ENCODE measurements around the gene MYO1D. TPM values are rescaled to one million over a fixed set of nuclear protein-coding genes. Genes with fewer than 3 reads are reported as not detected.

The MYO1D gene
- total RNA-seq, 1 experiment from 2014 or later = 23.5 TPM

- Histone ChIP-seq H3K4me2 (ENCODE audit: low read length) (peak overlapping the region; percentile 92), H3F3A (ENCODE audit: low read length, unreplicated experiment) (no peaks in the 10 kb centered on the region), H3K36me3 (ENCODE audit: low read depth, low read length) (no peaks in the 10 kb centered on the region), H3K9me2 (replicated peaks; ENCODE audit: low read length) (no peaks in the 10 kb centered on the region), H3K79me2 (ENCODE audit: low read length) (peaks cover 33% of the 10 kb centered on the region), H3K9me3 (ENCODE audit: low read length) (no peaks in the 10 kb centered on the region), H3K4me1 (ENCODE audit: insufficient read depth, low read length) (peaks cover 16% of the 10 kb centered on the region), H3K27me3 (ENCODE audit: low read length) (no peaks in the 10 kb centered on the region), H3K9ac (ENCODE audit: low read length) (peak overlapping the region; percentile 49), H4K20me1 (ENCODE audit: low read length) (no peaks in the 10 kb centered on the region), H2AFZ (ENCODE audit: low read length) (peak overlapping the region; percentile 76), H3K27ac (ENCODE audit: low read length) (no peak overlapping the region), H3K4me3 (ENCODE audit: low read length) (peak overlapping the region; percentile 82)
- BruUV-seq (replicated peaks) = no TSS peak
- ATAC-seq (no peak), DNase-seq (no peak)
- POLR2A ChIA-PET (ENCODE audit: unreplicated experiment) = no interaction called here
- TF ChIP-seq CTCF (conservative IDR thresholded peaks at IDR 0.05; ENCODE audit: low read depth, low read length) (no peak), EZH2phosphoT487 (IDR thresholded peaks at IDR 0.05; ENCODE audit: borderline replicate concordance, low read length) (no peak), EZH2 (IDR thresholded peaks at IDR 0.05; ENCODE audit: low read length, unreplicated experiment) (no peak)
- intact Hi-C loops (cut with micrococcal nuclease) = no loop called here
- CTCF ChIA-PET = no interaction called here
These were observed 1.6 kb downstream of the MYO1D start for GRCh38 chr17:32875230-32875917.

- ChIA-PET POLR2A (ENCODE audit: unreplicated experiment) (no interaction called here), CTCF (interaction anchor here (1.2 kb wide), 1 partner anchor 90 kb away, joined by 4 read pairs; no protein-coding TSS in a partner anchor)
- no peak overlapping the region for H3K4me3 ChIP-seq (ENCODE audit: low read length)
- peaks cover 27% of the 10 kb centered on the region for H3K4me1 ChIP-seq (ENCODE audit: insufficient read depth, low read length)
- peaks cover 43% of the 10 kb centered on the region for H3K79me2 ChIP-seq (ENCODE audit: low read length)
- H3K36me3 ChIP-seq (ENCODE audit: low read depth, low read length) = no peaks in the 10 kb centered on the region
- ATAC-seq = no peak
- no TSS peak for BruUV-seq (replicated peaks)
- H3F3A ChIP-seq (ENCODE audit: low read length, unreplicated experiment) = no peaks in the 10 kb centered on the region
- no peak overlapping the region for H3K4me2 ChIP-seq (ENCODE audit: low read length)
- DNase-seq = peak; percentile 36
- no peak overlapping the region for H2AFZ ChIP-seq (ENCODE audit: low read length)
- no peak overlapping the region for H3K27ac ChIP-seq (ENCODE audit: low read length)
- no peaks in the 10 kb centered on the region for H3K9me3 ChIP-seq (ENCODE audit: low read length)
- no peak for TF ChIP-seq EZH2phosphoT487 (IDR thresholded peaks at IDR 0.05; ENCODE audit: borderline replicate concordance, low read length)
- TF ChIP-seq CTCF (conservative IDR thresholded peaks at IDR 0.05; ENCODE audit: low read depth, low read length) = no peak
- TF ChIP-seq EZH2 (IDR thresholded peaks at IDR 0.05; ENCODE audit: low read length, unreplicated experiment) = no peak
- H3K27me3 ChIP-seq (ENCODE audit: low read length) = no peaks in the 10 kb centered on the region
- intact Hi-C loops (cut with micrococcal nuclease) = no loop called here
- no peaks in the 10 kb centered on the region for H4K20me1 ChIP-seq (ENCODE audit: low read length)
- H3K9ac ChIP-seq (ENCODE audit: low read length) = no peak overlapping the region
- H3K9me2 ChIP-seq (replicated peaks; ENCODE audit: low read length) = no peaks in the 10 kb centered on the region
These were observed 3.8 kb downstream of the MYO1D start for GRCh38 chr17:32873114-32873513.

GRCh38 chr17:32871746-32872145 lies 5.2 kb downstream of the MYO1D start:
- Histone ChIP-seq H3K79me2 (ENCODE audit: low read length) (peaks cover 47% of the 10 kb centered on the region), H3F3A (ENCODE audit: low read length, unreplicated experiment) (no peaks in the 10 kb centered on the region), H3K4me1 (ENCODE audit: insufficient read depth, low read length) (peaks cover 27% of the 10 kb centered on the region), H3K27me3 (ENCODE audit: low read length) (no peaks in the 10 kb centered on the region), H3K36me3 (ENCODE audit: low read depth, low read length) (no peaks in the 10 kb centered on the region), H3K9me2 (replicated peaks; ENCODE audit: low read length) (no peaks in the 10 kb centered on the region), H2AFZ (ENCODE audit: low read length) (no peak overlapping the region), H3K27ac (ENCODE audit: low read length) (no peak overlapping the region), H4K20me1 (ENCODE audit: low read length) (no peaks in the 10 kb centered on the region), H3K9ac (ENCODE audit: low read length) (no peak overlapping the region), H3K4me2 (ENCODE audit: low read length) (no peak overlapping the region), H3K9me3 (ENCODE audit: low read length) (no peaks in the 10 kb centered on the region), H3K4me3 (ENCODE audit: low read length) (no peak overlapping the region)
- no peak for DNase-seq
- POLR2A ChIA-PET (ENCODE audit: unreplicated experiment) = no interaction called here
- intact Hi-C loops (cut with micrococcal nuclease) = no loop called here
- ATAC-seq = no peak
- BruUV-seq (replicated peaks) = no TSS peak
- CTCF ChIA-PET = no interaction called here
- TF ChIP-seq EZH2 (IDR thresholded peaks at IDR 0.05; ENCODE audit: low read length, unreplicated experiment) = no peak
- no peak for TF ChIP-seq EZH2phosphoT487 (IDR thresholded peaks at IDR 0.05; ENCODE audit: borderline replicate concordance, low read length)
- TF ChIP-seq CTCF (conservative IDR thresholded peaks at IDR 0.05; ENCODE audit: low read depth, low read length) = no peak
